ENCODE data around the gene MYH6.
"Not testable (repeated sequence)": the region's sequence is repeated elsewhere in the genome, so short reads cannot be mapped to it uniquely, and the experiment has no call there.

Gene MYH6

DNA sequence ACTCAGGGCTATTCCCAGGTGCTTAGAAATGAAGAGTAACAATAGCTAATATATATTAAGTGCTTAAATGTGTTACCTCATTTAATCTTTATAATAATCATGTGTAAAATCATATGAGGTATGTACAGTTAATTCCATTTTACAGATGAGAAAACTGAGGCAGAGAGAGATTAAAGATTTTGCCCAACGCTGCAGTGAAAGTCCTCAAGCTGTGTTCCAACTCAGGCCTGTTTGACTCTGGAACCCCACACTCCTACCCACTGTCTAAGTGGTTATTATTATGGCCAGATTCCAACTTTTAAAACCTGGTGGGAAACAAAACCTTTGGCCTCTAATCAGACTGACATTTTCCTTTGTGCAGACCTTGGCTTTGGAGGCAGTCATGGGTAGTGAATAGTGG lies 21.1 kb downstream of the MYH6 start:
- H3K9ac ChIP-seq (ENCODE audit: low read depth, low read length) = no peak overlapping the region
- no peak overlapping the region for H3K4me3 ChIP-seq (ENCODE audit: low read length)
- H3K27me3 ChIP-seq (ENCODE audit: control insufficient read depth, insufficient read depth, low read length) = peaks cover 38% of the 10 kb centered on the region

GRCh38 chr14:23386266-23386657 lies 21.8 kb downstream of the MYH6 start:
- H3K9me3 ChIP-seq (replicated peaks; ENCODE audit: low read length); H3K4me1 ChIP-seq (ENCODE audit: control insufficient read depth, insufficient read depth, low read length); H3K9ac ChIP-seq (ENCODE audit: low read depth, low read length); H3K36me3 ChIP-seq (ENCODE audit: insufficient read depth, low read length); H3K4me3 ChIP-seq (ENCODE audit: low read length); H3K4me2 ChIP-seq (ENCODE audit: low read length): not testable (repeated sequence)
- peaks cover 38% of the 10 kb centered on the region for H3K27me3 ChIP-seq (ENCODE audit: control insufficient read depth, insufficient read depth, low read length)

More for the DNA sequence above, 21.1 kb downstream of the MYH6 start:
- Histone ChIP-seq H3K36me3 (ENCODE audit: insufficient read depth, low read length) (no peaks in the 10 kb centered on the region), H3K4me2 (ENCODE audit: low read length) (no peak overlapping the region), H3K4me1 (ENCODE audit: control insufficient read depth, insufficient read depth, low read length) (no peaks in the 10 kb centered on the region), H3K9me3 (replicated peaks; ENCODE audit: low read length) (no peaks in the 10 kb centered on the region)

DNA sequence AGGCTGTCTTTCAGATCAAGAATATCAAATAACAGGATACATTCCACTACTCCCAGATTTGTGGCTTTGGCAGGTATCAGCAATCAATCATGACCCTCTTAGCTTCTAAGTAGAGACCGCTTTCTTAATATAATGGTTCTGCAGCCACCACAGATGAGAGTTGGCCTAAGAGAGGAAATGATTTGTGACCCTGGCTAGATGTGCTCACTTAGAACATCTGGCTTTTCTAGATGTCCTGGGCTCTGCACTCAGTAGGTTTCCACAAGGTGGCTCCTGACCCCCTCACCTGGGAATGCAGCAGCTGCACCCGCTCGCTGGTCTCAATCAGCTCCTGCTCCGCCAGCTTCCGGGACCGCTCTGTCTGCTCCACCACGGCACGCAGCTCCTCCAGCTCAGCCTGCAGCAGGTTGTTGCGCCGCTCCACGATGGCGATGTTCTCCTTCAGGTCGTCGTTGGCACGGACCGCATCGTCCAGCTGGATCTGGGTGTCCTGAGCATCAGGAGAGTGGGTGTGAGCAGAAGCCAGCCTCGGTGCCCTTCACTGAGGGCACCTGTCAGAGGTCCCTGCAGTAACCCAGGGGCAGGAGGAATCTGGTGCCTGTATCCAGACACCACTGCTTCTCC lies 22.3 kb downstream of the MYH6 start:
- peaks cover 38% of the 10 kb centered on the region for H3K27me3 ChIP-seq (ENCODE audit: control insufficient read depth, insufficient read depth, low read length)
- H3K4me2 ChIP-seq (ENCODE audit: low read length) = no peak overlapping the region
- H3K9me3 ChIP-seq (replicated peaks; ENCODE audit: low read length) = no peaks in the 10 kb centered on the region
- no peak overlapping the region for H3K9ac ChIP-seq (ENCODE audit: low read depth, low read length)
- H3K36me3 ChIP-seq (ENCODE audit: insufficient read depth, low read length) = no peaks in the 10 kb centered on the region
- no peaks in the 10 kb centered on the region for H3K4me1 ChIP-seq (ENCODE audit: control insufficient read depth, insufficient read depth, low read length)
- no peak overlapping the region for H3K4me3 ChIP-seq (ENCODE audit: low read length)

GRCh38 chr14:23385244-23385641 lies 22.8 kb downstream of the MYH6 start:
- no peaks in the 10 kb centered on the region for H3K4me1 ChIP-seq (ENCODE audit: control insufficient read depth, insufficient read depth, low read length)
- H3K4me3 ChIP-seq (ENCODE audit: low read length) = no peak overlapping the region
- H3K36me3 ChIP-seq (ENCODE audit: insufficient read depth, low read length) = no peaks in the 10 kb centered on the region
- peaks cover 41% of the 10 kb centered on the region for H3K27me3 ChIP-seq (ENCODE audit: control insufficient read depth, insufficient read depth, low read length)
- no peak overlapping the region for H3K4me2 ChIP-seq (ENCODE audit: low read length)
- no peak overlapping the region for H3K9ac ChIP-seq (ENCODE audit: low read depth, low read length)
- no peaks in the 10 kb centered on the region for H3K9me3 ChIP-seq (replicated peaks; ENCODE audit: low read length)

DNA sequence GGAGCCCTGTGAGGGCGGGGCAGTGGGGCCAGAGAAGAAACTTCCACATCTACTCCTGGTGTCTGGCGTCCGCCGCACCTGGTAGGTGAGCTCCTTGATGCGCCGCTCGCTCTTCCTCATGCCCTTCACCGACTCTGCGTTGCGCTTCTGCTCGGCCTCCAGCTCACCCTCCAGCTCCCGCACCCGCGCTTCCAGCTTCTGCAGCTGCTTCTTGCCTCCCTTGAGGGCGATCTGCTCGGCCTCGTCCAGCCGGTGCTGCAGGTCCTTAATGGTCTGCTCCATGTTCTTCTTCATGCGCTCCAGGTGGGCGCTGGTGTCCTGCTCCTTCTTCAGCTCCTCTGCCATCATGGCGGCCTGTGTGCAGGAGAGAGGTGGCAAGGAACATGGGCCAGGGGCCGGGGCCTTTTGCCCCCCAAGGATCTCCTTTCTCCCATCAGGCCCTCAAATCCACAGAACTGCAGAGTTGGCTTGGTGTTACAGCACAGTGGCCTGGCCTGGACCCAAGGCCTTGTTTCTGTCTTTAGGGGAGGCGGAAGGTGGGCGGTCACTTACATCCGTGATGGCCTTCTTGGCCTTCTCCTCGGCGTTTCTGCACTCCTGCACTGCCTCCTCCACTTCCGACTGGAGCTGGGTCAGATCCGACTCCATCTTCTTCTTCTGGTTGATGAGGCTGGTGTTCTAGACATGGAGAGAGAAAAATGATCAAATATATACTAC lies 23.6 kb downstream of the MYH6 start:
- peaks cover 46% of the 10 kb centered on the region for H3K27me3 ChIP-seq (ENCODE audit: control insufficient read depth, insufficient read depth, low read length)
- H3K36me3 ChIP-seq (ENCODE audit: insufficient read depth, low read length) = no peaks in the 10 kb centered on the region
- no peaks in the 10 kb centered on the region for H3K9me3 ChIP-seq (replicated peaks; ENCODE audit: low read length)
- no peak overlapping the region for H3K4me2 ChIP-seq (ENCODE audit: low read length)
- no peak overlapping the region for H3K4me3 ChIP-seq (ENCODE audit: low read length)
- H3K4me1 ChIP-seq (ENCODE audit: control insufficient read depth, insufficient read depth, low read length) = no peaks in the 10 kb centered on the region
- no peak overlapping the region for H3K9ac ChIP-seq (ENCODE audit: low read depth, low read length)

DNA sequence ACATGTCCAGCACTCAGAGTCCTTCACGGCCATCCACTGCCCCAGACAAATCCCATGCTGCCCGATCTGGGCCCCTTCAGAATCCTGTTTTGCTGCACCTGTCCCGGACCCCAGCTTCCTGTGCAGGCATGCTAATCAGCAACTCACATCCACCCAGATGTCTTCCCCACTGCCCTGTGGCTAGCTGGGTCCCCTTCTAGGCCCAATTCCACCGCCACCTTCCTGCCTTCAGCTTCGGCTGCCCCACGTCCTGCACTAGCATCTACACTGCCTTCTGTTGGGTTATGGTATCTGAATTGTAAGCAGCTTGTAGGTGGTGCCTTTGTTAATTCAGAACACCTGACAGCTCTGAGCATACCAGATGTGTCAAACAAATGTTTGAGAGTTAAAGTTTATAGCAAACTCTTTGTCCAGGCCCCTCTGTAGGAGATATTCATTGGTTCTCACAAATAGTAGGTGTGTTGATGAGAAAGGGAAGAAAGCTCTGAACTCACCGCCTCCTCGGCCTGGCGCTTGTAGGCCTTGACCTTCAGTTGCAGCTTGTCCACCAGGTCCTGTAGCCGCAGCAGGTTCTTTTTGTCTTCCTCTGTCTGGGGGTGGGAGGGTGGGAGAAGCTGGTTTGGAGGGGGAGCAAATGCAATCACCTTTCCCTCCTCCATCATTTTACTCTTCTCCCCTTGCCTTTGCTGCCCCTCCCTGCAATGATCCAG lies 25.2 kb downstream of the MYH6 start:
- Histone ChIP-seq H3K9ac (ENCODE audit: low read depth, low read length) (no peak overlapping the region), H3K27me3 (ENCODE audit: control insufficient read depth, insufficient read depth, low read length) (peaks cover 51% of the 10 kb centered on the region), H3K9me3 (replicated peaks; ENCODE audit: low read length) (no peaks in the 10 kb centered on the region), H3K4me3 (ENCODE audit: low read length) (no peak overlapping the region), H3K4me2 (ENCODE audit: low read length) (no peak overlapping the region), H3K36me3 (ENCODE audit: insufficient read depth, low read length) (no peaks in the 10 kb centered on the region), H3K4me1 (ENCODE audit: control insufficient read depth, insufficient read depth, low read length) (no peaks in the 10 kb centered on the region)

GRCh38 chr14:23382276-23382675 lies 25.8 kb downstream of the MYH6 start:
- Histone ChIP-seq H3K27me3 (ENCODE audit: control insufficient read depth, insufficient read depth, low read length) (peaks cover 52% of the 10 kb centered on the region), H3K9me3 (replicated peaks; ENCODE audit: low read length) (no peaks in the 10 kb centered on the region), H3K4me2 (ENCODE audit: low read length) (no peak overlapping the region), H3K4me1 (ENCODE audit: control insufficient read depth, insufficient read depth, low read length) (no peaks in the 10 kb centered on the region), H3K9ac (ENCODE audit: low read depth, low read length) (no peak overlapping the region), H3K4me3 (ENCODE audit: low read length) (no peak overlapping the region), H3K36me3 (ENCODE audit: insufficient read depth, low read length) (no peaks in the 10 kb centered on the region)

DNA sequence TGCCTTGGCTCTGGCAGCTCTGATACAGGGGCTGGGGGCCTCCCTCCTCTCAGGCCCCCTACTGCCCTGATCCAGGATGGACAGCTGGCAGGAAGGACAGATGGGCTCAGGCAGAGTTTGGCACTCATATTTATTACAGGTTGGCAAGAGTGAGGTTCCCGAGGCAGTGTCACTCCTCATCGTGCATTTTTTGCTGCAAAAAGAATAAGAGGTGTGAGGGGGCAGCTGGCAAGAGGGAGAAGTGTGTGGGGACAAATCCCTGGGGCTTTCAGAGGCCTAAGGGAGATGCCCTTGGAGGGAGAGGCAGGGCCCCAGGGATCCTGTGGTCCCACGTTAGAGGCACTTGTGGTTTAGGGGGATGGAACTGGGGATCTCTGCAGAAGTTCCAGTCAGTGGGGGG lies 26.2 kb downstream of the MYH6 start:
- Histone ChIP-seq H3K4me1 (ENCODE audit: control insufficient read depth, insufficient read depth, low read length) (no peaks in the 10 kb centered on the region), H3K36me3 (ENCODE audit: insufficient read depth, low read length) (no peaks in the 10 kb centered on the region), H3K4me2 (ENCODE audit: low read length) (no peak overlapping the region), H3K9ac (ENCODE audit: low read depth, low read length) (no peak overlapping the region), H3K27me3 (ENCODE audit: control insufficient read depth, insufficient read depth, low read length) (peaks cover 53% of the 10 kb centered on the region), H3K9me3 (replicated peaks; ENCODE audit: low read length) (no peaks in the 10 kb centered on the region), H3K4me3 (ENCODE audit: low read length) (no peak overlapping the region)

DNA sequence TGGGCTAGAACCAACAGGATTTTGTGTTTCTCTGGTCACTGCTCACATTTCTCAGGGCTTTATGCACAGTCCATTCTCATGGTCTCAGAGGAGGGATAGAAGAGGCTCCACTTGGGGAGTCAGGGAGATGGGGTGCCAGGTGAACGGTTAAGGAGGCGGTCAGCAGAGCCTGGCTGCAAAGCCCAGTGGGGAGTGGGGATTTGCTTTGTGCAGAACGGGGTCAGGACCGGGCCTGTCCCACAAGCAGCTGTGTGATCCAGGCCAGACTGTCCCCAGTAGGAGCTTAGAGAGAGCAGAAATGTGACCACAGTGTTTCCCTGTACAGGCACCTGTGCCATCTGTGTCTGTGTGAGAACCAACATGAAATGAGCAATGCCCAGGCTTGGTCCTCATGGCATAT lies 27.1 kb downstream of the MYH6 start:
- no peaks in the 10 kb centered on the region for H3K36me3 ChIP-seq (ENCODE audit: insufficient read depth, low read length)
- no peaks in the 10 kb centered on the region for H3K4me1 ChIP-seq (ENCODE audit: control insufficient read depth, insufficient read depth, low read length)
- H3K4me3 ChIP-seq (ENCODE audit: low read length) = no peak overlapping the region
- no peak overlapping the region for H3K4me2 ChIP-seq (ENCODE audit: low read length)
- no peak overlapping the region for H3K9ac ChIP-seq (ENCODE audit: low read depth, low read length)
- H3K9me3 ChIP-seq (replicated peaks; ENCODE audit: low read length) = no peaks in the 10 kb centered on the region
- H3K27me3 ChIP-seq (ENCODE audit: control insufficient read depth, insufficient read depth, low read length) = peaks cover 58% of the 10 kb centered on the region

DNA sequence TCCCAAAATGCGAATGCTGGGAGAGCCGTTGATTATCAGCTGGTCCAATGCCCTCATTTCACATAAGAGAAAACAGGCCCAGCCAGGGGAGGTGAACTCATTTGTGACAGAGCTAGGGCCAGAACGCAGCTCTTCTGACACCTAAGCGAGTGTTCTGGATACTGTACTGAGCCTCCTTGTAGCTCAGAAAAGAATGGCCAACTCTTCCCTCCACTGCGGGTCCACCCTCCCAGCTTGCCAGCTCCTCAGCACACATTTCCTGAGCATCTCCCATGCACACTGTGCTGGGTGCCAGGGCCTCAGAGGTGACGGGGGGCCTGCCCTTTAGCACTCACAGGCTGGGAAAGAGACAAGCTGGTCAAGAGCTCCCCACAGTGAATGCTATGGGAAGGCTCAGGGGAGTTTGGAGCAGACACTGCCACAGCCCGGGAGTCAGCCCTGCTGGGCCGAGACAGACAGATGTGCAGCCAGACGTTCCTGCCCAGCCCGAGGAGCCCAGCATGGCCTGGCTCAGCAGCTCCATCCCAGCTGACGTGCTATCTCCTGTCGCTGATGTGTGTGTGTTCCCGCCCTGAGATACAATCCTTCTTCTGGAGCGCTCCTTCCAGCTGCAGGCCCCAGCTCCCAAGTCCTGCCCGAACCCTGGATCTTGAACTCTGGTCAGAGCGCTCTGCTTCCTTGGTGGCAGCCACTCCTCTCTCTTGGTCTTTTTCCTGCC lies 27.7 kb downstream of the MYH6 start:
- peaks cover 58% of the 10 kb centered on the region for H3K27me3 ChIP-seq (ENCODE audit: control insufficient read depth, insufficient read depth, low read length)
- H3K9me3 ChIP-seq (replicated peaks; ENCODE audit: low read length) = no peaks in the 10 kb centered on the region
- H3K4me3 ChIP-seq (ENCODE audit: low read length) = no peak overlapping the region

DNA sequence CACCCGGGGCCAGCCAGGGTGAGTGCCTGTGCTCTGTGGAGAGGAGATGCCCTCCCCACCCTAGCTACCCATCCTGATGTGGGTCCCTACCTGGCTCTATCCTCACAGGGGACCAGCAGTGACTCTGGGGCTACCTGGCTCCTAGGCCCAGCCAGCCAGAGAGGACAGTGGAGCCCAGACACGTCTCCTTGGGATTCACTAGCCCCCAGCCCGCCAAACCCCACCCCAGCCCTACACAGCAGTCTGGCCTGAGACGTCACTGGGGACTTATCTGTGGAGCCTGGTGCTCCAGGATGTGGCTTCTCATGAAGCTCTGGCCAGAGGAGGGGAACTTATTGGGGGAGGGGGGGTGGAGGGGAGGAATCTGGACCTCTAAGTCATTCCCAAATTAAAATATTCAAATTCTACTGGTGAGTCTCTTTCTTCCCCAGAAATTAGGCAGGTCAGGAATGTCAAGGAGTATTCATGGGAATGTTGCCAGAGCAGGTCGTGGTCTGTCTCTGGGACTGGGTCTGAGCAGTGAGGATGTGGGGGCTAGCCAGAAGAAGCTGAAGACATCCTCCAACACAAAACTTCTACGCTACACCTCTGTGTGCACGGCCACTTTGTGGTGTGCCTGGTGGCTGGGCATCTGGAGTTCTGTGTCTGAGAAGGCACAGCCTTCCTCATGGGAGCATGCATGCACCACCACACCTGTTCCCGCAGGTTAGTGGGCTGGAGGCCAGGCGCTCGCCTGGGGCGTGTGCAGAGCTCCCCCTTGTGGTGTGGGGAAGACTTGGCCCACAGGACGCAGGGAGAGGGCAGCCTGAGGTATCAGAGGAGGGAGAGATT lies 28.5 kb downstream of the MYH6 start:
- no peak overlapping the region for H3K4me2 ChIP-seq (ENCODE audit: low read length)
- H3K27me3 ChIP-seq (ENCODE audit: control insufficient read depth, insufficient read depth, low read length) = peaks cover 58% of the 10 kb centered on the region
- no peaks in the 10 kb centered on the region for H3K9me3 ChIP-seq (replicated peaks; ENCODE audit: low read length)
- no peak overlapping the region for H3K9ac ChIP-seq (ENCODE audit: low read depth, low read length)
- H3K36me3 ChIP-seq (ENCODE audit: insufficient read depth, low read length) = no peaks in the 10 kb centered on the region
- H3K4me1 ChIP-seq (ENCODE audit: control insufficient read depth, insufficient read depth, low read length) = no peaks in the 10 kb centered on the region
- H3K4me3 ChIP-seq (ENCODE audit: low read length) = no peak overlapping the region

More for the DNA sequence above, 27.7 kb downstream of the MYH6 start:
- H3K4me1 ChIP-seq (ENCODE audit: control insufficient read depth, insufficient read depth, low read length) = no peaks in the 10 kb centered on the region
- no peaks in the 10 kb centered on the region for H3K36me3 ChIP-seq (ENCODE audit: insufficient read depth, low read length)
- no peak overlapping the region for H3K9ac ChIP-seq (ENCODE audit: low read depth, low read length)
- no peak overlapping the region for H3K4me2 ChIP-seq (ENCODE audit: low read length)
